ENCODE results near the gene PCOLCE2. TPM values are rescaled to one million over a fixed set of nuclear protein-coding genes. Genes with fewer than 3 reads are reported as not detected.

Gene PCOLCE2
- total RNA-seq, 2 experiments from 2014 or later = not detected

- Histone ChIP-seq H2AFZ (ENCODE audit: low read length) (no peak overlapping the region), H3K4me3 (ENCODE audit: low read depth, low read length, poor library complexity, severe bottlenecking) (no peak overlapping the region), H3K79me2 (ENCODE audit: insufficient read depth, low read depth, low read length) (no peaks in the 10 kb centered on the region), H3K4me1 (ENCODE audit: insufficient read depth, low read length, poor library complexity, severe bottlenecking) (no peaks in the 10 kb centered on the region), H3K36me3 (ENCODE audit: insufficient read depth, low read length) (no peaks in the 10 kb centered on the region), H3K9me3 (ENCODE audit: low read length) (no peaks in the 10 kb centered on the region), H3K4me2 (ENCODE audit: low read length) (no peak overlapping the region), H4K20me1 (ENCODE audit: insufficient read depth, low read length) (no peaks in the 10 kb centered on the region), H3K9me2 (ENCODE audit: insufficient read depth, low read length) (0 out of 2 replicates have a peak, but pooled peaks cover 3% of the 10 kb centered on the region), H3K27ac (ENCODE audit: low read depth, low read length, poor library complexity, severe bottlenecking) (no peak overlapping the region)
- DNase-seq (ENCODE audit: low spot score) = no peak
- intact Hi-C loops (cut with micrococcal nuclease; ENCODE audit: unreplicated experiment) = no loop called here
- CTCF ChIA-PET (ENCODE audit: unreplicated experiment) = interaction anchor here (1.4 kb wide), 1 partner anchor 11 kb away, joined by 4 read pairs; no protein-coding TSS in a partner anchor
- no TSS peak for BruUV-seq (replicated peaks)
- no peak for TF ChIP-seq EZH2phosphoT487 (IDR thresholded peaks at IDR 0.05; ENCODE audit: borderline replicate concordance, low read depth, low read length)
- TF ChIP-seq, protein P1, sequence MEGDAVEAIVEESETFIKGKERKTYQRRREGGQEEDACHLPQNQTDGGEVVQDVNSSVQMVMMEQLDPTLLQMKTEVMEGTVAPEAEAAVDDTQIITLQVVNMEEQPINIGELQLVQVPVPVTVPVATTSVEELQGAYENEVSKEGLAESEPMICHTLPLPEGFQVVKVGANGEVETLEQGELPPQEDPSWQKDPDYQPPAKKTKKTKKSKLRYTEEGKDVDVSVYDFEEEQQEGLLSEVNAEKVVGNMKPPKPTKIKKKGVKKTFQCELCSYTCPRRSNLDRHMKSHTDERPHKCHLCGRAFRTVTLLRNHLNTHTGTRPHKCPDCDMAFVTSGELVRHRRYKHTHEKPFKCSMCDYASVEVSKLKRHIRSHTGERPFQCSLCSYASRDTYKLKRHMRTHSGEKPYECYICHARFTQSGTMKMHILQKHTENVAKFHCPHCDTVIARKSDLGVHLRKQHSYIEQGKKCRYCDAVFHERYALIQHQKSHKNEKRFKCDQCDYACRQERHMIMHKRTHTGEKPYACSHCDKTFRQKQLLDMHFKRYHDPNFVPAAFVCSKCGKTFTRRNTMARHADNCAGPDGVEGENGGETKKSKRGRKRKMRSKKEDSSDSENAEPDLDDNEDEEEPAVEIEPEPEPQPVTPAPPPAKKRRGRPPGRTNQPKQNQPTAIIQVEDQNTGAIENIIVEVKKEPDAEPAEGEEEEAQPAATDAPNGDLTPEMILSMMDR (conservative IDR thresholded peaks at IDR 0.05; ENCODE audit: low read length) = no peak
- POLR2A ChIA-PET = interaction anchor here (0.7 to 1.7 kb wide), 2 partner anchors 11 to 207 kb away, joined by 4 to 6 read pairs; no protein-coding TSS in a partner anchor
Observed at GRCh38 chr3:142817897-142818296, 71.0 kb downstream of the PCOLCE2 start.

DNA sequence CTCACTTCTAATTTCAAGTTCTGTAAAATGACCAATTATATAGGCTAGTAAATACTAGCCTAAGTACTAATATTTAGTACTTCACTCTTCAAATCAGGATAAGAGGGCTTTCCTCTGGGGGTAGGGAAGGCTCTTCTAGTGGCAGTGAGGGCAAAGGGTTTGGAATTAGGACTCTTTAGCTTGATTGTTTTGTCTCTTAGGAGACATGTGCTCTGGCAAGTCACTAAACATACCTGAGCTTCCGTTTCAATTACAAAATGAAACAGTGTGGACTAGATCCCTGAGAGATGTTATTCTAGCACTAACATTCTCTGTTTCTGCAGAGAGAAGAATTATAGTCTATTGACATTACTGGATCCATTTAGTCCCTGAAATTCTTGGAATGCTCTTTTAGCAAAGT is 71.5 kb downstream of the PCOLCE2 start:
- intact Hi-C loops (cut with micrococcal nuclease; ENCODE audit: unreplicated experiment) = no loop called here
- CTCF ChIA-PET (ENCODE audit: unreplicated experiment) = interaction anchor here (1.4 kb wide), 1 partner anchor 12 kb away, joined by 4 read pairs; no protein-coding TSS in a partner anchor

DNA sequence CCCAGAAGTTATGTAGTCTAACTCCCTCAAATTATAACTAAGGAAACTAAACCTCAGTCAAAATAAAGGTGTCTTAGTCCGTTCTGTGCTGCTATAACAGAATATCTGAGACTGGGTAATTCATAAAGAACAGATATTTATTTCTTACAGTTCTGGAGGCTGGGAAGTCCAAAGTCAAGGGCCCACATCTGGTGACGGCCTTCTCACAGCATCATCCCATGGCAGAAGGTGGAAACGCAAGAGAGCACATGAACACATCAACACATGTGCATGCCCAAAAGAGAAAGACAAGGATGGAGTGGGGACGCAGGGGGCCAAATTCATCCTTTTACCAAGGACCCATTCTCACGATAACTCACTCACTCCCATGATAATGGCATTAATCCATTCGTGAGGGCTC is 73.1 kb downstream of the PCOLCE2 start:
- POLR2A ChIA-PET = no interaction called here
- H3K4me2 ChIP-seq (ENCODE audit: low read length) = no peak overlapping the region
- no peak for DNase-seq (ENCODE audit: low spot score)
- no peaks in the 10 kb centered on the region for H3K4me1 ChIP-seq (ENCODE audit: insufficient read depth, low read length, poor library complexity, severe bottlenecking)
- no peaks in the 10 kb centered on the region for H3K9me3 ChIP-seq (ENCODE audit: low read length)
- H3K79me2 ChIP-seq (ENCODE audit: insufficient read depth, low read depth, low read length) = no peaks in the 10 kb centered on the region
- H3K27ac ChIP-seq (ENCODE audit: low read depth, low read length, poor library complexity, severe bottlenecking) = no peak overlapping the region
- CTCF ChIA-PET (ENCODE audit: unreplicated experiment) = no interaction called here
- intact Hi-C loops (cut with micrococcal nuclease; ENCODE audit: unreplicated experiment) = no loop called here
- H2AFZ ChIP-seq (ENCODE audit: low read length) = no peak overlapping the region
- no peak for TF ChIP-seq EZH2phosphoT487 (IDR thresholded peaks at IDR 0.05; ENCODE audit: borderline replicate concordance, low read depth, low read length)
- TF ChIP-seq, protein P1 (conservative IDR thresholded peaks at IDR 0.05; ENCODE audit: low read length) = no peak
- no peaks in the 10 kb centered on the region for H3K36me3 ChIP-seq (ENCODE audit: insufficient read depth, low read length)
- 0 out of 2 replicates have a peak, but pooled peaks cover 3% of the 10 kb centered on the region for H3K9me2 ChIP-seq (ENCODE audit: insufficient read depth, low read length)
- no peaks in the 10 kb centered on the region for H4K20me1 ChIP-seq (ENCODE audit: insufficient read depth, low read length)
- BruUV-seq (replicated peaks) = no TSS peak
- H3K4me3 ChIP-seq (ENCODE audit: low read depth, low read length, poor library complexity, severe bottlenecking) = no peak overlapping the region

More for the DNA sequence above, 71.5 kb downstream of the PCOLCE2 start:
- Histone ChIP-seq H3K9me2 (ENCODE audit: insufficient read depth, low read length) (0 out of 2 replicates have a peak, but pooled peaks cover 3% of the 10 kb centered on the region), H3K36me3 (ENCODE audit: insufficient read depth, low read length) (no peaks in the 10 kb centered on the region), H3K27ac (ENCODE audit: low read depth, low read length, poor library complexity, severe bottlenecking) (no peak overlapping the region), H3K79me2 (ENCODE audit: insufficient read depth, low read depth, low read length) (no peaks in the 10 kb centered on the region), H3K4me2 (ENCODE audit: low read length) (no peak overlapping the region), H2AFZ (ENCODE audit: low read length) (no peak overlapping the region), H3K4me3 (ENCODE audit: low read depth, low read length, poor library complexity, severe bottlenecking) (no peak overlapping the region), H3K9me3 (ENCODE audit: low read length) (no peaks in the 10 kb centered on the region), H3K4me1 (ENCODE audit: insufficient read depth, low read length, poor library complexity, severe bottlenecking) (no peaks in the 10 kb centered on the region), H4K20me1 (ENCODE audit: insufficient read depth, low read length) (no peaks in the 10 kb centered on the region)
- POLR2A ChIA-PET = interaction anchor here (1.7 kb wide), 1 partner anchor 11 kb away, joined by 6 read pairs; no protein-coding TSS in a partner anchor
- DNase-seq (ENCODE audit: low spot score) = no peak
- no peak for TF ChIP-seq EZH2phosphoT487 (IDR thresholded peaks at IDR 0.05; ENCODE audit: borderline replicate concordance, low read depth, low read length)
- TF ChIP-seq, protein P1 (conservative IDR thresholded peaks at IDR 0.05; ENCODE audit: low read length) = no peak
- BruUV-seq (replicated peaks) = no TSS peak
